ENCODE data around the gene VPS11.
"Not testable (repeated sequence)": the region's sequence is repeated elsewhere in the genome, so short reads cannot be mapped to it uniquely, and the experiment has no call there.

Gene VPS11

GRCh38 chr11:119033421-119033820 is 34.2 kb upstream of the VPS11 start:
- DNase-seq (ENCODE audit: extremely low spot score, insufficient read length, low read depth); FAIRE-seq: not testable (repeated sequence)

DNA sequence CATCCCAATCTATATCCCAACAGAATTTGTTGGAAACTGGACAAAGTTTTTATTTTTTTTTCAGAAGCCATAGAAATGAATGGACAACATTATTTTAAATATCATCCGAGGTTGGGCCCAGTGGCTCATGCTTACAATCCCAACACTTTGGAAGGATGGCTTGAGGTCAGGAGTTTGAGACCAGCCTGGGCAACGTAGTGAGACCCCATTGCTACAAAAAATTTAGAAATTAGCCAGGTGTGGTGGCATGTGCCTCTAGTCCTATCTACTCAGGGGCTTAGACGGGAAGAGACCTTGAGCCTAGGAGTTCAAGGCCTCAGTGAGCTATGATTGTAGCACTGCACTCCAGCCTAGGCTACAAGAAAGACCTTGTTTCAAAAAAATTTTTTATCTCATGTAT is 32.8 kb upstream of the VPS11 start:
- DNase-seq (ENCODE audit: extremely low spot score, insufficient read length, low read depth), result no peak
- FAIRE-seq, result no peak

- FAIRE-seq (no peak), DNase-seq (ENCODE audit: extremely low spot score, insufficient read length, low read depth) (no peak)
Observed at GRCh38 chr11:119038884-119039283, 28.7 kb upstream of the VPS11 start.

DNA sequence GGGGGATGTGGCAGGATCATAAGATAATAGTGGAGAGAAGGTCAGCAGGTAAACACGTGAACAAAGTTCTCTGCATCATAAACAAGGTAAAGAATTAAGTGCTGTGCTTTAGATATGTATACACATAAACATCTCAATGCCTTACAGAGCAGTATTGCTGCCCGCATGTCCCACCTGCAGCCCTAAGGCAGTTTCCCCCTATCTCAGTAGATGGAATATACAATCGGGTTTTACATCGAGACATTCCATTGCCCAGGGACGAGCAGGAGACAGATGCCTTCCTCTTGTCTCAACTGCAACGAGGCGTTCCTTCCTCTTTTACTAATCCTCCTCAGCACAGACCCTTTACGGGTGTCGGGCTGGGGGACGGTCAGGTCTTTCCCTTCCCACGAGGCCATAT is 28.1 kb upstream of the VPS11 start:
- not testable (repeated sequence) for DNase-seq (ENCODE audit: extremely low spot score, insufficient read length, low read depth); FAIRE-seq

DNA sequence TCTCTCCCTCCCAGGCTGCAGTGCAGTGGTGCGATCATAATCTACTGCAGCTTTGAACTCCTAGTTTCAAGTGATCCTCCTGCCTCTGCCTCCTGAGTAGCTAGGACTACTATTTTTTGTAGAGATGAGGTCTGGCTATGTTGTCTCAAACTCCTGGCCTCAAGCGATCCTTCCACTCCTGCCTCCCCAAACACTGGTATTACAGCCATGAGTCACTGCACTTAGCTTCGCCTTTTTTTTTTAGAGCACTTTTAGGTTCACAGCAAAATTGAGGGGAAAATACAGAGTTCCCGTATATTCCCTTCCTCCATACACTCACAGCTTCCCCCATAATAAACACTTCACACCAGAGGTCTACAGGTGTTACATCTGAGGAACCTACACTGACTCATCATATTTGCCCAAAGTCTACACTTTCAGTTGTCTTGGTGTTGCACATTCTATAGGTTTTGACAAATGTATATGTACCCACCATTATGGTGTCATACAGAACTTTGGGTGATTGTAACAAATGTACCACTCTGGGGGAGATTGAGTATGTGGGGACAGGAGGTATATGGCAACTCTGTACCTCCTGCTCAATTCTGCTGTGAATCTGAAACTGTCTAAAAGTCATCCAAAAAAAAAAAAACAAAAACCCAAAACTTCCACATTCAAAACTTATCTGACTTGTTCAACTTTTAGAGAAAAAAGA is 25.6 kb upstream of the VPS11 start:
- peak; percentile 26 for FAIRE-seq

DNA sequence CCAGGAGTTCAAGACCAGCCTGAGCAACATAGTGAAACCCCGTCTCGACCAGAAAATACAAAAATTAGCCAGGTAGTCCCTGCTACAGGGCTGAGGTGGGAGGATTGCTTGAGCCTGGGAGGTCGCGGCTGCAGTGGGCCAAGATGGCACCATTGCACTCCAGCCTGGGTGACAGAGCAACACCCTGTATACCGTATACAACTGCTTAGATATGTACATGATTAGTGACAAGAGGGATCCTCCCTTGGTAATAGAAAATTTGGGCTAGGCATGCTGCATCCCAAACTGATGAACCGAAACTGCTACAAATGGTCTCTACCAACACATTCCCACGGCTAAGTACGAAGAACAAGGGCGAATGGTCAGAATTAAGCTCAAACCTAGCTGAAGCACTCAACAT is 24.7 kb upstream of the VPS11 start:
- no peak for FAIRE-seq
- DNase-seq (ENCODE audit: extremely low spot score, insufficient read length, low read depth), result no peak

More for the DNA sequence above, 25.6 kb upstream of the VPS11 start:
- no peak for DNase-seq (ENCODE audit: extremely low spot score, insufficient read length, low read depth)

- DNase-seq (ENCODE audit: extremely low spot score, insufficient read length, low read depth) (no peak), FAIRE-seq (no peak)
Observed at GRCh38 chr11:119044708-119045107, 22.9 kb upstream of the VPS11 start.

- DNase-seq (ENCODE audit: extremely low spot score, insufficient read length, low read depth) (no peak), FAIRE-seq (no peak)
Observed at GRCh38 chr11:119046489-119046888, 21.1 kb upstream of the VPS11 start.

DNA sequence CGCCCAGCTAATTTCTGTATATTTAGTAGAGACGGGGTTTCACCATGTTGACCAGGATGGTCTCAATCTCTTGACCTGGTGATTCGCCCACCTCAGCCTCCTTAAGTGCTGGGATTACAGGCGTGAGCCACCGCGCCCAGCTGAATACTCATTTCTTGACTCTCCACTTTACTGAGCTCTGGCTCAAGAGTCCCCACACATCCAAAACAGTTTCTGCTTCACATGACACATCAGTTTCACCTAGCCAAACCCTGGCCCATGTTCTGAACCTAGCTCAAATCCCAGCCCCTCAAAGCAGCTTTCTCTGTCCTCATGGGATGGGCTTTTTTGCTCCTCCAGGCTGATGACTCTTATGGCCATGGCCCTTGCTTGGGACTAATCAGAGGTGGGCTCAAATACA is 20.4 kb upstream of the VPS11 start:
- FAIRE-seq, result no peak
- no peak for DNase-seq (ENCODE audit: extremely low spot score, insufficient read length, low read depth)

DNA sequence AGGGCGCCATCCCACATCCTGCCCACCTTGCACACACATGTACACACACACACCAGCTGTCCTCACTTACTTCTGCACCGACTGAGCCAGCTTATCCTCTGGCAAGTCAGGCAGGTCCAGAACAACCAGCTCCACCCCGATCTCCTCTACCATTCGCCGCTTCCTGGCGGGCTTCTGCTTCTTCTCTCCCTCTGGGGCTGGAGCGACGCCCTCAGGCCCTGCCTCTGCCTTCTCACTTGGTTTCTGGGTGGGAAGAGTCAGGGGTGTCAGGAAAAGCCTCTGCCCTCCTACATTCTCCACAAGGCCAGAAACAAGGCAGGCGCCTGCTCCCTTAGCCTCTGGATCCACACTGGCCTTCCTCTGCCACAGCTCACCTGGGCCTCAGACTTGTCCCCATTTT is 19.0 kb upstream of the VPS11 start:
- DNase-seq (ENCODE audit: extremely low spot score, insufficient read length, low read depth) (no peak), FAIRE-seq (no peak)

DNA sequence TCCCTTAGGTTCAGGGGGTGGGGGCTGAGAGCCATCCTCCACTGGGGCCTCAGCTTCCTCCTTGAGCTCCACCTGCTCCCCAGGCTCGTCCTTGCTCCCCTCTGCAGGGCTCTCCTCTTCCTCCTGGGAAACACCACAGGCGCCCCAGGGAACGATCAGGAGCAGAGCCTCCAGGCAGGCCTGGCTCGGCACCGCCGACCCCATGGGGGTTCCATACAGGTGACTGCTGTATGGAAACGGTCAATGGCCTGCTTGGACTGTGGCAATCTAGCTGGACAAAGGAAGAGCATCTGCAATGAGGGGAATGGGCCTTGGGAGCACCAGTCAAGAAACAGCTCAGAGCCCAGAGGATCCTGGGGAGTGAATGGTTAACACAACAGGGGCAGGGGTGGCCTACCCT is 18.5 kb upstream of the VPS11 start:
- no peak for FAIRE-seq
- DNase-seq (ENCODE audit: extremely low spot score, insufficient read length, low read depth), result no peak

DNA sequence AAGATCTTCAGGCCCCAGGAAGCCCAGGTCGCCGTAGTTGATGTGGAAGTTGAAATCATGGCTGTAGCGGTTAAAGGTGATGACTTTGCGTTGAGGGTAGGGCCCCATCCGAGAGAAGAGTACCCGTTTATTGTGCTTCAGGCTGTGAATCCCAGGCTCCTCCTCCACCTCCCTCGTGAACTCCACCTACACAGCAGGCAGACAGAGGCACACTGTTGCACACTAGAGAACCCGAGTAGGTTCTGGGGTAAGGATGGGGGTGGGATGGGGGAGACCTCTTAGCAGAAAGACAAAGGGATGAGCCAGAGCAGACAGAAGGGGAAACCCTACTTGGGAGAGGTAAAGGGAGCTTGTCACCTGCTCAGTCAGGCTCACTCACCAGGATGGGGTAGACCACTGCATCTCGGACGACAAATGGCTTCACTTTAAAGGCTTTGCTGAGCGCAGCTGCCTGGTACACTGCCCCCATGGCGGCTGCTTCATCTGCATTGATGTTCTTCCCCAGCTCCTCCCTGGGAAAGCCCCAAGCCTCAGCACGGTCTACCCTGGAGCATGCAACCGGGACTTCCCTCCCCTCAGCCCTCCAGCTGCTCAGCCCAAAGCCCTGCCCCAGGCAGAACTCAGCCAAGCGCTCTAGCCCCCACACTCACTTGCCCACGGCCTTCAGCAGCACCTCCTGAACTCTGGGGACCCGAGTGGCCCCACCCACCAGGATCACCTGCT is 16.0 kb upstream of the VPS11 start:
- FAIRE-seq (peak; percentile 85), DNase-seq (ENCODE audit: extremely low spot score, insufficient read length, low read depth) (no peak)

DNA sequence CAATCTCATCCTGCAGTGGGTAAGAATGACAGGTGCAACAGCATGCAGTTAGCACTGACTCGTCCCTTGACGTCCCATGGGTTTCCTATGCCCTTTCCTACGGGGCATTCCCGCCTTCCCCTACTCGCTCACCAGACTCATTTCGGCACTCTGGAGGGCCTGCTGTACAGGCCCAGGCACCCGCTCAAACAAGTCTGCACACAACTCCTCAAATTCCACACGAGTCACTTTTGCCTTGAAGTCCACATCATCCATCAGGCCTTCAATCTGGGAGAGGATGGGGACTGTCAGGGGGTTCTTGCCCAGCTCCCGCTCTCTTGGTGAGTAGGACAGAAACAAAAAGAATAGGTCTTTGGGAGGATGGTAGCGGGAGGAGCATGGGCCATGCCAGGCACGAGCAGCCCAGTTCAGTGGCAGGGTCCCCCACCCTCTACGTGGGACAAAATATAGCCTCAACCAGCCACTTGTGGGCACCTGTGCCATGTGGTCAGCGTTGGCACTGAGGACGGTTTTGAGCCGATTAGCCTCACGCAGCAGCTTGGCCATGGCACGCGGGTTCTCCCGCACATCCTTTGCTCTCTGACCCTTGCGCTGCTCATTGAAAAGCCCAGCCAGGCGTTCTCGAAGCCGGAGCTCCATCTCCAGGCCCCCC is 15.3 kb upstream of the VPS11 start:
- FAIRE-seq (peak; percentile 54), DNase-seq (ENCODE audit: extremely low spot score, insufficient read length, low read depth) (no peak)

DNA sequence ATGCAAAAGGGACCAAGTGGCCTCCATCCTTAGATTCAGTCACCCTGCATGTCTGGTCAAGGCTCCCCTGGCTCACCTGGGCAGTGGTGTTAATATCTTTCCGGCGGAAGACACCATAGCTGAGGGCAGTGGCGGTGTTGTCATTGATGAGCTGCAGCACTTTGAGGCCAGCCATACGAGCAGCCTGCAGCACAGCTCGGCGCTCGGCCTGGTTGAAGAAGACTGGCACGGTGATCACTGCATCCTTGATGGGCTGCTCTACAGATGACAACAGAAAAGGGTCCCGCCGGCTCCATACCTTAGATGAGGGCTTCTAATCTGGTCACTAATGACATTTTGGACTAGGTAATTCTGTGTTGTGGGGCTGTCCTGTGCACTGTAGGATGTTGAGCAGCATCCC is 13.2 kb upstream of the VPS11 start:
- DNase-seq (ENCODE audit: extremely low spot score, insufficient read length, low read depth), result no peak
- FAIRE-seq, result no peak

DNA sequence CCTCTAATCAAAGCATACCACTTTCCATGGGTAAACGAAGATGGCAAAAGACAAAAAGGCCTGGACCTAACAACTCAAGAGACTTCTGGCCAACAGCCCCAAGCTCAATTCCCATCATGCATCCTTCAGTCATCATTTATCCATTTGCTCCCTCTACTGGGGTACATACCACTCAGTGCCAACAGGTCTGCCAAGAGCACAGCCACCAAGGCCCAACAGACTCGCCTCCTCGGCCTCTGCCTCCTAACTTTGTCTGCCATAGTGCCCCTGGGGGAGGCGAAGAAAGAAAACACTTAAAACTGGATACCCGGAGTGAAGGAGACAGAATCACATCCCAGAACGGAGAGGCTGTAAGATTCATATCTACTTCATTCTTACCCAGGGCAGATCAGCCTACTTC is 11.7 kb upstream of the VPS11 start:
- DNase-seq (ENCODE audit: extremely low spot score, insufficient read length, low read depth) (no peak), FAIRE-seq (no peak)

DNA sequence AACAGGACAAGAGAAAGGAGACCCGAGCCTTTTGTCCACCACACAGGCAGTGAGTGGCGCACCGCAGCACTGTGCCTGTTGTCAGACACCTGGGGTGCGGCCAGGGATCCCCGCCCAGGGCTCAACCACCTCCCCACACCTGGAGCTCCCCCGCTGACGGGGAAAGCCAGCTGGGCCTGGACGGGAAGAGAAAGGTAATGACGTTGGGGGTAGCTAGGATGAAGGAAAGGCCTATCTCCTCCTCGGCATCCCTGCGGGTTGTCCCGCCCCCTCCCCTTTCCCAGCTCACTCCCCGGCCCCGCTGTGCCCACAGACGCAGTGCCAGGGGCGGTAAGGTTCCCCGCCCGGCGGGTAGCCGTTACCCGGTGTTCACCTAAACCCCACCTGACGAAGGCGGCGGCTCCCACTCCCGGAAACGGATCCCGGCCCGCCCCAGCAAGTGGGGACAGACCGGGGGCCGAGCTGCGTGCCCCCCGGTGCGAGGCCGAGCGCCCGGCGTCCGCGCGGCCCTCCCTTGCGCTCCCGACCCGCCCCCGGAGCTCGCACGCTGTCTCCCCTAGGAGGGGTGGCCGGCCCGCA is 11.1 kb upstream of the VPS11 start:
- FAIRE-seq (peak; percentile 54), DNase-seq (ENCODE audit: extremely low spot score, insufficient read length, low read depth) (peak; percentile 23)

DNA sequence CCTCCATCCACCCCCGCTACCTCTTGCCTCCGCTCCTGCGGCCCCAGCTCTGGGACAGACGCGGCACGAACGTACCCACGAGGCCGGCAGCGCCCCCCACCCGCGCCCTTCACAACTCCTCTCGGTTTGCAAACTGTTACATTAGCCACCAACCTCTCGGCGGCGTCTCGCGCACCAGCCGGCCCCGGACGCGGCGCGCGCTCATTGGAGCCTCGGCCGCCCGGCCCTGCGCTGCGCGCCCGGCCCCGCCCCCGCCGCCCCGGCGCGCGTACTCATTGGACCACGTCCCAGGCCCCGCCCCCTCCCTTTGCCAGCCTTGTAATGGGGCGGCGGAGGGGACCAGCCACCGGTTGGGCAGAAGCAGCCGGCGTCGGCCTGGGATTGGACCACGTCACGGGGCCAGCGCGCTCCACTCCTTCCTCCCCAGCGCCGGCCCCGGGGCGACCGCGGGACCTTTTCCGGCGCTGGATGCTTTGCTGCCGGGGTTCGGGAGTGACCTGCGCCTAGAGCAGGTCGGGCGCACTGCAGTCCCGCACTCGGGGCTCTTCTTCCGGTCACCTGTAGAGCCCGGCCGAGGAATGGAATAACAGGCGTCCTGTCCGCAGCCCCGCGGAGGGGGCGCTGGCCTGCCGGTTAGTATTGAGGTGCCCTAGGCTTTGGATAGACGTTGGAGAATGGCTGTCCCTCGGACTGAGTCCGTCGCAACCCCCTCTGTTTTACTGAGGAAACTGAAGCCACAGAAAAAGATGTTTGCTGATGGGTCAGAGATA is 10.4 kb upstream of the VPS11 start, which contains the start of gene HYOU1:
HYOU1 (minus strand) TSS at position 206 of the 770 bp plus-strand sequence. CDS start 1,045 bp downstream, outside the sequence.
- FAIRE-seq (peak; percentile 86), DNase-seq (ENCODE audit: extremely low spot score, insufficient read length, low read depth) (peak; percentile 97)

DNA sequence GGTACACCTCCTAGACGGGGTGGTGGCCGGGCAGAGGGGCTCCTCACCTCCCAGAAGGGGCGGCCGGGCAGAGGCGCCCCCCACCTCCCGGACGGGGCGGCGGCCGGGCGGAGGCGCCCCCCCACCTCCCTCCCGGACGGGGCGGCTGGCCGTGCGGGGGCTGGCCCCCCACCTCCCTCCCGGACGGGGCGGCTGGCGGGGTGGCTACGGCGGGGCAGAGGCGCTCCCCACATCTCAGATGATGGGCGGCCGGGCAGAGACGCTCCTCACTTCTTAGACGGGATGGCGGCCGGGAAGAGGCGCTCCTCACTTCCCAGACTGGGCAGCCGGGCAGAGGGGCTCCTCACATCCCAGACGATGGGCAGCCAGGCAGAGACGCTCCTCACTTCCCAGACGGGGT is 8.5 kb upstream of the VPS11 start:
- DNase-seq (ENCODE audit: extremely low spot score, insufficient read length, low read depth); FAIRE-seq: not testable (repeated sequence)

DNA sequence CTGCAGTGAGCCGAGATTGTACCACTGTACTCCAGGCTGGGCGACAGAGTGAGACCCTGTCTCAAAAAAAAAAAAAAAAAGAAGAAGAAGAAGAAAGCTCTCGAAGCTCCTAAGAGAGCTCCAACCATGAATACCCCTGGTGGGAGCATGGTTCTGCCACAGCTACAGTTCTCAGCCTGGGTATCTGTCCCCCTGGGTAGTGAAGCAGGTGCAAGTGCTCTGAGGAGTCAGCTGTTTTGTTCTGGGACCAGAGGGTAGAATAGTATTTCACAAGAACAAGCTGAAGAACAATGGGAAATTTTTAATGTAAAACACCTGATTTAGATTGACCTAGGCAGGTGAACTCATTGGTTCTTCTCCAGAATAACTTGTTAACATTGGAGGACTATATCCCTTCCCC is 6.4 kb upstream of the VPS11 start:
- FAIRE-seq (no peak), DNase-seq (ENCODE audit: extremely low spot score, insufficient read length, low read depth) (no peak)

GRCh38 chr11:119062779-119063178 is 4.8 kb upstream of the VPS11 start:
- FAIRE-seq, result no peak
- DNase-seq (ENCODE audit: extremely low spot score, insufficient read length, low read depth), result no peak

All from GM18507 (cell line).